HL-60 (cell line): ENCODE measurements around the gene FRA10AC1.

Experiments used
- DNase-seq, 2 experiments: peaks; one replicate each; pipeline ENCODE4 v3.0.0-alpha.2; 2010 to 2020; ENCODE audit warnings: low read depth in 1 of 2, low spot score in 1 of 2
- H3K27ac ChIP-seq: fragments of 250-450 bp; sonication (Bioruptor Pico); replicated peaks from 2 replicates; pipeline ENCODE4 v1.5.1; 2020; ENCODE audit warnings: mild to moderate bottlenecking, moderate library complexity
- H3K27me3 ChIP-seq: fragments of 250-450 bp; sonication (Bioruptor Pico); 2 replicates; pipeline ENCODE4 v1.5.1; 2021; ENCODE audit warnings: mild to moderate bottlenecking, moderate library complexity; ENCODE audit not compliant: insufficient read depth, poor library complexity, severe bottlenecking
- H3K4me3 ChIP-seq: replicated peaks from 2 replicates; pipeline ENCODE4 v1.5.1; 2011; ENCODE audit warnings: mild to moderate bottlenecking, control low read depth, low read length; ENCODE audit not compliant: insufficient read depth
- CTCF ChIP-seq: IDR thresholded peaks from one replicate; pipeline ENCODE4 v1.5.1; 2011; ENCODE audit warnings: low read length, control low read depth, inconsistent platforms; ENCODE audit not compliant: insufficient read depth
- GABPA ChIP-seq: IDR thresholded peaks from 2 replicates; pipeline ENCODE4 v1.6.1; 2012; ENCODE audit warnings: low read depth
- POLR2AphosphoS5 ChIP-seq: IDR thresholded peaks from 2 replicates; pipeline ENCODE4 v1.6.1; 2012; ENCODE audit warnings: low read depth
- REST ChIP-seq: IDR thresholded peaks from 2 replicates; pipeline ENCODE4 v1.6.1; 2012; ENCODE audit warnings: low read depth; ENCODE audit not compliant: insufficient replicate concordance
- SPI1 ChIP-seq: IDR thresholded peaks from 2 replicates; pipeline ENCODE4 v1.6.1; 2012; ENCODE audit warnings: low read depth, mild to moderate bottlenecking, borderline replicate concordance

FRA10AC1 gene

DNA sequence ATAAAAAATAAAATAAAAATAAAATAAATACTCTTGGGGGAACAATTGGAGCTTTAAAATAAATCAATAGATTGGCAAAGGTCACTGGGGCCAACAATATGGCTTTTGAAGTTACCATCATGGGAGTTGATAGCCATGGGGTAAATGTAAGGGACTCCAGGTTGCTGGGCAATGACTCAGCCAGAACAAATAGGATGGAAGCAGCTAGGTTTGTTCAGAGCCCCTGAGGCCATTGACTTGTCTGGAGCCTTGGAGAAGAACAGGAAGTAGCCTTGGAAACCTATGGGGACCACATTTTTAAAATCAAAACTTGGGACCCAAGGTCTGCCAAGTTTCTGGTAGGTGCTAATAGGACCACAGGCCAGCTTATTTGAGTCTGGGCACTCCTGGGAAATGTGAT is 20.2 kb upstream of the FRA10AC1 start:
- no peak for DNase-seq
- Histone ChIP-seq H3K27me3 (peaks cover 9% of the 10 kb centered on the region), H3K27ac (no peak overlapping the region), H3K4me3 (no peak overlapping the region)
- no peak for TF ChIP-seq SPI1

GRCh38 chr10:93719901-93720300 is 17.5 kb upstream of the FRA10AC1 start:
- Histone ChIP-seq H3K27me3 (no peaks in the 10 kb centered on the region), H3K4me3 (no peak overlapping the region), H3K27ac (no peak overlapping the region)
- no peak for DNase-seq
- no peak for TF ChIP-seq CTCF
- TF ChIP-seq SPI1 = no peak
- TF ChIP-seq GABPA = no peak
- TF ChIP-seq POLR2AphosphoS5 = no peak
- no peak for TF ChIP-seq REST

DNA sequence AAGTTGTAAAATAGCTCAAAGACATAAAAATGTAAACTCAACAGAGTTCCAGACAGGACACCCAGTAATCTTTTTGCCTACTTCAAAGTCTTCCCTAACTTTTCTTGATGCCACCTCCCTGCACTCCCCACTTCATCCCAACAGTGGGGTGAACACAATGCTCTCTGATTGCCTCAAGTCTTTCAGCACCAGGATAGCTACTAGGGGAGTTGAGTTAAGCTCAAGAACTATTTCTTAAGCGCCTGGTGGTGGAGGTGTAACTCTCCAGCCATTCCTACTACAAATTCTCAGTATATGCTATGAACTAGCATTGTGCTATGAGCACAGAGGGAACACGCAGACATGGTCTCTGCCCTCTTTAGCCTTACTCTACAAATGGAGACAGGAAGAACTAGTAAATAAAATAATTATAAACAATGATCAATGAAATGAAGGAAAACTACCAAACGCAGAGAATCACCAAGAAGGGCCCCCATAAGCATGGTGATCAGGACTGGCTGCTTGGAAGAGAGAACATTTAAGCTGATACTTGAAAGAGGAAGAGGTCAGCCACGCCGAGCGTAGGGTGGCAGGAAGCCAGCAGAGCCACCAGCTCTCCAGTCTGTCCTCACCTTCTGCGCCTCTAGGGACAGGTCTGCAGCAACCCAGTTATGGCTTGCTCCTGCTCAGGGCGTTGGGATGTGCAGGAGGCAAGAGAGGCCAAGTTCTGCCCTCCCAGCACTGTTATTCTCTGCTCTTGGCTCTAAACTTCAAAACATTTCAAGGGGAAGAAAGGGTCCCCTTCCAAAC is 16.7 kb upstream of the FRA10AC1 start:
- Histone ChIP-seq H3K27ac (no peak overlapping the region), H3K27me3 (no peaks in the 10 kb centered on the region), H3K4me3 (no peak overlapping the region)
- peak in 1 of 2 experiments; percentile 69 for DNase-seq
- TF ChIP-seq SPI1 = peak; percentile 80
- no peak for TF ChIP-seq GABPA
- TF ChIP-seq REST = peak; percentile 81

GRCh38 chr10:93716766-93717165 is 14.4 kb upstream of the FRA10AC1 start:
- no peak for TF ChIP-seq GABPA
- no peak for TF ChIP-seq SPI1
- no peak for TF ChIP-seq CTCF
- no peak for TF ChIP-seq REST
- no peak for TF ChIP-seq POLR2AphosphoS5
- Histone ChIP-seq H3K27ac (no peak overlapping the region), H3K4me3 (no peak overlapping the region), H3K27me3 (no peaks in the 10 kb centered on the region)
- no peak for DNase-seq
